Smooth muscle cell of the brain vasculature (primary cell): ENCODE measurements around the gene PLA1A.
"Not testable (repeated sequence)": the region's sequence is repeated elsewhere in the genome, so short reads cannot be mapped to it uniquely, and the experiment has no call there.

Source experiments
- DNase-seq: peaks from one replicate; pipeline ENCODE4 v3.0.0-alpha.2; 2012; ENCODE audit warnings: low read depth, low spot score

PLA1A gene

GRCh38 chr3:119662604-119663373 is 65.1 kb downstream of the PLA1A start:
- no peak for DNase-seq

- DNase-seq: no peak
These were observed 66.2 kb downstream of the PLA1A start for GRCh38 chr3:119663885-119664284.

DNA sequence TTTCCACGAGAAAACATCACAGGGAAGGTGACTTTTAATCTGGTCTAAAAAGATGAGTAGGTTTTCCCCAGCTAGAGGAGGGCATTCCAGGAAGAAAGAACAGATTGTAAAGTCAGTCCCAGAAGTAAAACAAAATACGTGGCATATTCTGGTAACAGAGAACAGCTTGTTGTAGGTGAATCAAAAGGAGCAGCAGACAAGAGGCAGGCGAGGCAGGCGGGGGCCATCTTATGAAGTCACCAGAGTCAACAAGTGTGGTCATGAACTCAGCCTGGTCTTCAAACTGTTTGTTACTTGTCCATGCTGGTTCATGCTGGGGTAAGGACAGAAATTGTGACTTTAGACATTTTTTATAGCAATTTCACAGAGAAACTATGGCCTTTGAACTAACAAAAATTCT is 66.7 kb downstream of the PLA1A start:
- DNase-seq: no peak

- DNase-seq: no peak
These were observed 67.2 kb downstream of the PLA1A start for GRCh38 chr3:119664850-119665379.

DNA sequence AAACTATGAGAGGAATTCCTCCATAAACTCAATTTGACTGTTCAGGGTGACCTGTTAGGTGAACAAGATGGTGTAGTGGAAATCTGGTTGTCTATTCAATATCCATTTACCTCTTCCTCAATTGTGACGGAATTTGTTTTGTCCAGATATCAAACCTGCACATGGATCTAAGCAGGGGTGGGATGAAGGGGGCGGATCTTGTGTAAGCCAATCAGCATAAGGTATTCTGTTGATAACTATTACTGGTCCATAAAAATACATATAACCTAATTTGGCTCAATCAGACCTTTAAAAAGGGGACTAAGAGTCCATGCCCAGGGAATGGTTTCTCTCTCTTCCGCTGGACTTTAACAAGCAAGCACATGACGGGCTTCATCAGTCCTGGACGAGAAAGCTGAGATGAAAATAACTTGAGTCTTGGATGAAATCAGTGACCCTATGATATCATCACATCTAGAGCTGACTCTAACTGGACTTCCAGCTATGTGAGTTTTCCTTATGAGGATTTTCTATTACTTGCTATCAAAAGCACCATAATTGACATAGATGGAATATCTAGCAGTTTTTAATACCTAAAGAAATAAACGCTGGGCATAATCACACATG is 68.4 kb downstream of the PLA1A start:
- DNase-seq: no peak

DNA sequence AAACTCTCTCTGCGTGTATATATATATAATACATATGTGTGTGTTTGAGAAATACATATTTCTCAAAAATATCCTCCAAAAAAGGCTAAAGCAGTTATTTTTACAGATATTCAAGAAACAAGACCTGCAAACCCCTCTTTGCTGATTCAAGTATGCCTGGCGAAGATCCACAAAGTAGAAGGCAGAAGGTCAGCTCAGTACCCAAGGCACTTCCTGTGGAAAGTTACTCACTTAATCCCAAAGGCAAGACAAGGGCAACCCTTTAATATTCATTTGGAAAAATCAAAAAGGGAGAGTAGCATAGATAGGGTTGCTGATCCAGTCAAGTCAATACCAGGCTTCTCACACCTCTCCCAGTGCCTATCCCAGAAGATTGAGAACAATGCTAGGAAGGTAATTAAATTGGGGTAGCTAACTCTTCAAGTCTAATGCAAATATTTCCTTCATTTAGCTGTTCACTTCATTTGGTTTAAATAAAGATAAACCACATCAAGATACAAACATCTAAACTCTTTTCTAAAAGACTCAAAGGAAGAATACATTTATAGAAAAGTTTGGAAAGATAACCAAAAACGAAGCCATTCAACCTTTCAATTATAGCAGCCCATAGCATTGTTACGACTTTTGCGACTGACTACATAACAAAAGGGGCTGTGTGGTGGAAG is 72.4 kb downstream of the PLA1A start:
- no peak for DNase-seq

DNA sequence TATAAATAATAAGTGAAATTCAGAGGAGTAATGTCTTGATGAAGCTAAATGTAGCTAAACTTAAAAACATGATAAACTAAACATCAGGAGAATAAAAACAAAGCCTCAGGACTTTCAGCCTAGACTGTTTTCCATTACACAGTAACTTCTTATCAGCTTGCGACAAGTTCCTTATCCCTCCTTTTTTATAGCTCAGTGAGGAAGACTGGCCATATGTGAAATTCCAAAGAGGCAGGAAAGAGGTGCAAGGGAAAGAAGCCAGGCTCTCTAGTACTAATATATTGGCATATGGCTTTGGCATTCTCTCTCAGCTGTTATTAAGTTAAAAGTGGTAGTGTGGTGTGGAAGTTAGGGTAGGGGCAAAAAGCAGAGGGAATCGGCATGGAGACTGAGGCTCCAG is 75.1 kb downstream of the PLA1A start:
- no peak for DNase-seq

DNA sequence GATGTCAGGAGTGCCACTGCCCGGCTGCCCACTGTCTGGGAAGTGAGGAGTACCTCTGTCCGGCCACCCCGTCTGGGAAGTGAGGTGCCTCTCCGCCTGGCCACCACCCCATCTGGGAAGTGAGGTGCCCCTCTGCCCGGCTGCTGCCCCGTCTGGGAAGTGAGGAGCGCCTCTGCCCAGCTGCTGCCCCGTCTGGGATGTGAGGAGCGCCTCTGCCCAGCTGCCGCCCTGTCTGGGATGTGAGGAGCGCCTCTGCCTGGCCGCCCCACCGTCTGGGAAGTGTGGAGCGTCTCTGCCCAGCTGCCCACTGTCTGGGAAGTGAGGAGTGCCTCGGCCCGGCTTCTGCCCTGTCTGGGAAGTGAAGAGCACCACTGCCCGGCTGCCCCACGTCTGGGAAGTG is 76.2 kb downstream of the PLA1A start:
- no peak for DNase-seq

- DNase-seq: no peak
These were observed 77.6 kb downstream of the PLA1A start for GRCh38 chr3:119675188-119675874.

DNA sequence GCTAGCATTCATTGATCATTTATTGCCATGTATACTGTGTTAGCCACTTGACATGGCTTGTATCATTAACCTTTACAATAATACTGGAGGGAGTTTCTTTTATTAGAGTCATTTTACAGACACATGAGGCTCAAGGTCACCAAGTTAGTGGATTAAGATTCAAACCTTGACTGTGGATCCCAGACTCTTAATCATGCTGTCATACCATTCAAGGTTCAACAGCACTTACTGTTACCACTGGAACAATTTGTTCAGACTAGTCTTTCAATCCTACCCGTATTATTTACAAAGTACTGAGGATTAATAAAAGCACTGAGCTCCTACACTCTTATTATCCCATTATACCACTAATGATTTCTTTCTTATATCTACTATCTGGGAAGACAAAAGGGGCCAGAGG is 78.3 kb downstream of the PLA1A start:
- DNase-seq: no peak

DNA sequence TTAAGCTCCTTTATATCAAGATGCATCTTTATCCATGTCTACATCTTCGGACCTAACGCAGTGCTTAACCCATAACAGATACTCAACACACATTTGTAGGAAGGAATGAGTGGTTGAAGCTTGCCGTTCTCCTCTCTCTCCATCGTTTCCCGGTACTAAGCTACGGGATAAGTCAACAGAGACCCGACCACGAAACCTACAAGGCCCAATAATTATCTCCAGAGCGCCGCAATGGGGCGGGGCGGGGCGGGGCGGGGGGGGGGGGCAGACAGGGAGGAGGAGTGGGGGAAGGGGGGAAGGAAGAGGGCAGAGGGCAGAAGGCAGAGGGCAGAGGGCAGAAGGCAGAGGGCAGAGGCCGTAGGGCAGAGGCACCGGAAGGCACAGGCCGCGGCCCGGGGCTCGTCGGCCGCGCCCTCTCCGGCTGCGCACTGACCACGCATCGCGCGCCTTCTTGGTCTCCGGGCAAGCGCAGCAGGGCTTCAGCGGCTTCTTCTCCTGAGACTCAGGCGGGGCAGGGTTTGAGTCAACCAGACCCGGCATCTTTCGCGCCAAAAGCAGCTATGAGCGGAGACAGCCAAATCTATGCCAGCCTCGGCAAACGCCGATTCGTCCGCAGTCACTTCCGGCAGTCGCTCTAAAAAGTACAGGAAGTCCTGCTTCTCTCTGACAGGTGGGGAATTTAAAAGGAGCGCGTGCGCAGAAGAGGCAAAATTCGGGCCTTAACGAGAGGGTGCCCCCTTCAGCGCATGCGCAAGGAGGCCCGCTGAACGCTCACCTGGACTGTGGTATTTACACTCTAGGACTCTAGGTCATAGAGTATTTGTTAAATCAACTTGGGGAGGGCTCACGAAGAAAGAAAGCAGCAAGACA is 79.3 kb downstream of the PLA1A start, which contains the start of gene COX17:
COX17 (minus strand) TSS at position 636 of the 870 bp plus-strand sequence; CDS start at position 540, 96 bp downstream.
- peak; percentile 85 for DNase-seq

- DNase-seq: no peak
These were observed 79.9 kb downstream of the PLA1A start for GRCh38 chr3:119677641-119677934.

- not testable (repeated sequence) for DNase-seq
These were observed 80.5 kb downstream of the PLA1A start for GRCh38 chr3:119678209-119678608.
